DOHH2 (cell line): Measurements from ENCODE around the gene CAMP.

Experiments used
- CTCF ChIP-seq: fragments of 200-600 bp; sonication (generic); IDR thresholded peaks from one replicate; pipeline ENCODE4 v1.5.1; 2014; ENCODE audit warnings: antibody characterized with exemption, mild to moderate bottlenecking, low read depth, low read length; ENCODE audit not compliant: poor library complexity, severe bottlenecking
- EZH2phosphoT487 ChIP-seq: fragments of 200-600 bp; sonication (generic); IDR thresholded peaks from 2 replicates; pipeline ENCODE4 v1.6.1; 2017; ENCODE audit warnings: borderline replicate concordance, mild to moderate bottlenecking, antibody characterized with exemption, low read length, moderate library complexity, mixed read lengths

GRCh38 chr3:48187579-48188265 lies 35.6 kb upstream of the CAMP start:
- TF ChIP-seq CTCF (no peak), EZH2phosphoT487 (no peak)
